Measurements from ENCODE around the gene PRLH.
"Not testable (repeated sequence)": the region's sequence is repeated elsewhere in the genome, so short reads cannot be mapped to it uniquely, and the experiment has no call there.

The PRLH gene

GRCh38 chr2:237604960-237605359 lies 38.6 kb downstream of the PRLH start:
- no peak overlapping the region for H3K4me3 ChIP-seq (ENCODE audit: low read length)
- TF ChIP-seq, protein P1, sequence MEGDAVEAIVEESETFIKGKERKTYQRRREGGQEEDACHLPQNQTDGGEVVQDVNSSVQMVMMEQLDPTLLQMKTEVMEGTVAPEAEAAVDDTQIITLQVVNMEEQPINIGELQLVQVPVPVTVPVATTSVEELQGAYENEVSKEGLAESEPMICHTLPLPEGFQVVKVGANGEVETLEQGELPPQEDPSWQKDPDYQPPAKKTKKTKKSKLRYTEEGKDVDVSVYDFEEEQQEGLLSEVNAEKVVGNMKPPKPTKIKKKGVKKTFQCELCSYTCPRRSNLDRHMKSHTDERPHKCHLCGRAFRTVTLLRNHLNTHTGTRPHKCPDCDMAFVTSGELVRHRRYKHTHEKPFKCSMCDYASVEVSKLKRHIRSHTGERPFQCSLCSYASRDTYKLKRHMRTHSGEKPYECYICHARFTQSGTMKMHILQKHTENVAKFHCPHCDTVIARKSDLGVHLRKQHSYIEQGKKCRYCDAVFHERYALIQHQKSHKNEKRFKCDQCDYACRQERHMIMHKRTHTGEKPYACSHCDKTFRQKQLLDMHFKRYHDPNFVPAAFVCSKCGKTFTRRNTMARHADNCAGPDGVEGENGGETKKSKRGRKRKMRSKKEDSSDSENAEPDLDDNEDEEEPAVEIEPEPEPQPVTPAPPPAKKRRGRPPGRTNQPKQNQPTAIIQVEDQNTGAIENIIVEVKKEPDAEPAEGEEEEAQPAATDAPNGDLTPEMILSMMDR (IDR thresholded peaks at IDR 0.05; ENCODE audit: insufficient read depth, low read depth, low read length, missing control alignments) = no peak
- DNase-seq (ENCODE audit: low read depth) = no peak

DNA sequence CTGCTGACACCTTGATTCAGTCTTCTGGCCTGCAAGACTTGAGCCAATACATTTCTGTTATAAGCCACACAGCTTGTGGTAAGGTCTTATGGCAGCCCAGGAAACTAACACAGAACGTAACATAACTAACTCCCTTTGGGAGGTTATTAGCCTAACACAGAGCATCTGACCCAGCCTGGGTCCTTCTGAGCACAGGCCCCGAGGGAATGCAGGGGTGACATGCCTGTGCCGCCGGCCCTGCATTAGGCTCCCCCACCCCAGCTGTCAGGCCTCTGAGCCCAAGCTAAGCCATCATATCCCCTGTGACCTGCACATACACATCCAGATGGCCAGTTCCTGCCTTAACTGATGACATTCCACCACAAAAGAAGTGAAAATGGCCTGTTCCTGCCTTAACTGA lies 40.1 kb downstream of the PRLH start:
- DNase-seq (ENCODE audit: low read depth); H3K4me3 ChIP-seq (ENCODE audit: low read length): not testable (repeated sequence)

DNA sequence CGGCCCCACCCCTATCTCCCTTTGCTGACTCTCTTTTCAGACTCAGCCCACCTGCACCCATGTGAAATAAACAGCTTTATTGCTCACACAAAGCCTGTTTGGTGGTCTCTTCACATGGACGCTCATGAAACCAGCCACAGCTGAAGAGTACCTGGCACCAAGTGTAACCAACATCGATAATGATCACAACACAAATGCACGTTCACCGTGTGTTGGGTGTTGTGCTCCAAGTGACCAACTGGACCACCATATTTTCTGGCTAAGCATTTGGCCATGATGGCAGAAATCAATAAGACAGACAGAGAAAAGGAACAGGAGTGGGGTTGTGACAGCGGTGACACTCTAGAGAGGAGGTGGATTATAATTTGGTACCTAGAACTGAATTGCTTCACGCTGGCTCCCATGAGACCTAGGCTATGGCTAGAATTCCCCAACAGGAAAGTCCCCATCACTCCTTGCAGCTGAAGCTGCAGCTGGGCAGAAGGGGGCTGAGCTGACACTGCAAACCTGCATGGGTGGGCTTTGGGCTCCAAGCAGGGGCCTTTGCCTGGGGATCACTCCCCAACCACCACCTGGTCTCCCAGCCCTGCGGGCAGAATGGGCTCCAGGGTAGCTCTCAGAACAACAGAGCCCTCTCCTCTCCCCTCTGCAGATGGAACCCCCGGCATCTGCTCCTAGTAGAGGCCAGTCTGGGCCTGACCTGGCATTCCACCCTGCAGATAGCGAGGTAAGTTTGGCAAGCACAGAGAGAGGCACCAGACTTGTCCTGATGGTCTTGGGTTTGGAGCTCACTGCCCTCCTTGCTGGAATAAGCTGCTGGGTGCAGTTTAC lies 46.4 kb downstream of the PRLH start:
- H3K4me3 ChIP-seq (ENCODE audit: low read length) = no peak overlapping the region
- TF ChIP-seq, protein P1 (IDR thresholded peaks at IDR 0.05; ENCODE audit: insufficient read depth, low read depth, low read length, missing control alignments) = no peak
- no peak for DNase-seq (ENCODE audit: low read depth)

- DNase-seq (ENCODE audit: low read depth) = no peak
- TF ChIP-seq, protein P1 (IDR thresholded peaks at IDR 0.05; ENCODE audit: insufficient read depth, low read depth, low read length, missing control alignments) = no peak
- no peak overlapping the region for H3K4me3 ChIP-seq (ENCODE audit: low read length)
Observed at GRCh38 chr2:237613679-237614078, 47.3 kb downstream of the PRLH start.

DNA sequence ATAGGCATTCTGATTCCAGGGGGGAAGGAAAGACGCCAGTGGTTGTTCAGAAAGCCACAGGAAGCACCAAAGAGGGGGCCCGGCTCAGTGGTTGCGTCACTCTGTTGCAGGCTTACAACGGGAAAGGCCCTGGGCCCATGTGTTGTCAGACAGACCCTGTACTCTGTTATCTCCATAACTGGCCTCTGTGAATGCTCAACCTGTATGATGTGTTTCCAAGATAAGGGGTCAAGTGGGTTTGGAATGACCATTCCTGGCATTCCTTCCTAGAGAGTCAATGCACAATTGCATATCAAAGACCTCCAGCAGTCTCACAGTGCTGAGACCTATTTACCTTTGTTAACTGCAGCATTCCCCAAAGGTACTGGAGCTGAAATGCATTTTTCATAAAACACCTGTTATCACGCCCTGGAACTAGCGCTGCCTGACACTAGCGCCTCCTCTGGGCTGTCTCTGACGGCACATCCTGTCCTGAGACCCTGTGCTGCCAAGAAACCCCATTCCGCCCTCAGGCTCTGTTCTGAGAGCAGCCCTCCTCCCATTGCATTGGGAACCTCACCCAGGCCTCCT lies 47.9 kb downstream of the PRLH start:
- TF ChIP-seq, protein P1 (IDR thresholded peaks at IDR 0.05; ENCODE audit: insufficient read depth, low read depth, low read length, missing control alignments) = no peak
- H3K4me3 ChIP-seq (ENCODE audit: low read length) = no peak overlapping the region
- no peak for DNase-seq (ENCODE audit: low read depth)

DNA sequence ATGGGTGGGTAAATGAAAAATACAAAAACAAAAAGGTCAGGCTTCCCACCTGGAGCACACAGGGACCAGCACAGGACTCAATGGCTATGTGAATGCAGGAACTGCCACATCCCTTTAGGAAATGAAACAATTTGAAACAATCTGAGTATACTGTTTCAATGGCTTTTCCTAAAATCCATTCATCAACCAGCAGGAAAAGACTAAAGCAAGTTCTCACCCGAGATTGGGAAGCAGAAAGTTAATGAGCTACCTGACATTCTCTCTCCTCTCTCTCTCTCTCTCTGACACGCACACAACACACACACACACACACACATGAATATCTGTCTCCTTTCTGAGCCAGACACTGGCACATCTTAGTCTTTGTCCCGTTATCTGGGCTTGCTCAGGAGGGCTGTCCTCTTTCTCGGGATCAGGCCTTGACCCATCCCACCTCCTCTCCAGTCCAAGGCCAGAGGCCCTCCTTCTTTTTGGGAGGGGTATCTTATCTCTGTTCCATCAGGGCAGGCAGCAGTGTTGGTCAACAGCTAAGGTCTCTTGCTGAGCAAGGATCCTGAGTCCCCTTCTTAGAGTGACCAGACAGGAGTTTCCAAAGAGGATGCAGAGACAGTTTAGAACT lies 49.4 kb downstream of the PRLH start:
- DNase-seq (ENCODE audit: low read depth) = no peak
- H3K4me3 ChIP-seq (ENCODE audit: low read length) = no peak overlapping the region
- TF ChIP-seq, protein P1 (IDR thresholded peaks at IDR 0.05; ENCODE audit: insufficient read depth, low read depth, low read length, missing control alignments) = no peak

- no peak overlapping the region for H3K4me3 ChIP-seq (ENCODE audit: low read length)
- TF ChIP-seq, protein P1 (IDR thresholded peaks at IDR 0.05; ENCODE audit: insufficient read depth, low read depth, low read length, missing control alignments) = no peak
- DNase-seq (ENCODE audit: low read depth) = no peak
Observed at GRCh38 chr2:237616373-237616733, 50.0 kb downstream of the PRLH start.

Data from epithelial cell of esophagus (primary cell).